ENCODE data around the gene S100PBP. TPM values are rescaled to one million over a fixed set of nuclear protein-coding genes. Genes with fewer than 3 reads are reported as not detected.

S100PBP gene
- total RNA-seq, 3 donors from 2014 or later, result 25.0 to 49.0 (median 29.5) TPM

- Histone ChIP-seq H3K4me3 (no peak overlapping the region), H3K4me1 (no peaks in the 10 kb centered on the region), H3K27ac (no peak overlapping the region), H3K36me3 (no peaks in the 10 kb centered on the region), H3K27me3 (no peaks in the 10 kb centered on the region), H3K9me3 (no peaks in the 10 kb centered on the region)
- intact Hi-C loops (cut with DNase I; ENCODE audit: low total_unique reads), result no loop called here
- TF ChIP-seq POLR2AphosphoS5 (IDR thresholded peaks at IDR 0.05), result no peak
- TF ChIP-seq, protein P1, sequence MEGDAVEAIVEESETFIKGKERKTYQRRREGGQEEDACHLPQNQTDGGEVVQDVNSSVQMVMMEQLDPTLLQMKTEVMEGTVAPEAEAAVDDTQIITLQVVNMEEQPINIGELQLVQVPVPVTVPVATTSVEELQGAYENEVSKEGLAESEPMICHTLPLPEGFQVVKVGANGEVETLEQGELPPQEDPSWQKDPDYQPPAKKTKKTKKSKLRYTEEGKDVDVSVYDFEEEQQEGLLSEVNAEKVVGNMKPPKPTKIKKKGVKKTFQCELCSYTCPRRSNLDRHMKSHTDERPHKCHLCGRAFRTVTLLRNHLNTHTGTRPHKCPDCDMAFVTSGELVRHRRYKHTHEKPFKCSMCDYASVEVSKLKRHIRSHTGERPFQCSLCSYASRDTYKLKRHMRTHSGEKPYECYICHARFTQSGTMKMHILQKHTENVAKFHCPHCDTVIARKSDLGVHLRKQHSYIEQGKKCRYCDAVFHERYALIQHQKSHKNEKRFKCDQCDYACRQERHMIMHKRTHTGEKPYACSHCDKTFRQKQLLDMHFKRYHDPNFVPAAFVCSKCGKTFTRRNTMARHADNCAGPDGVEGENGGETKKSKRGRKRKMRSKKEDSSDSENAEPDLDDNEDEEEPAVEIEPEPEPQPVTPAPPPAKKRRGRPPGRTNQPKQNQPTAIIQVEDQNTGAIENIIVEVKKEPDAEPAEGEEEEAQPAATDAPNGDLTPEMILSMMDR (IDR thresholded peaks at IDR 0.05), result no peak
- TF ChIP-seq POLR2A (IDR thresholded peaks at IDR 0.05), result no peak
- peak in 1 of 2 donors; percentile 52 for DNase-seq (ENCODE audit: low spot score in 2 of 2)
These were observed 60.0 kb downstream of the S100PBP start for GRCh38 chr1:32877211-32878110.

GRCh38 chr1:32878183-32878582 is 60.7 kb downstream of the S100PBP start:
- Histone ChIP-seq H3K4me1 (no peaks in the 10 kb centered on the region), H3K27me3 (no peaks in the 10 kb centered on the region), H3K4me3 (no peak overlapping the region), H3K9me3 (no peaks in the 10 kb centered on the region), H3K36me3 (no peaks in the 10 kb centered on the region), H3K27ac (no peak overlapping the region)
- DNase-seq (ENCODE audit: low spot score in 2 of 2), result peak in 1 of 2 donors; percentile 44
- TF ChIP-seq POLR2AphosphoS5 (IDR thresholded peaks at IDR 0.05) (no peak), POLR2A (IDR thresholded peaks at IDR 0.05) (no peak)
- TF ChIP-seq, protein P1 (IDR thresholded peaks at IDR 0.05), result no peak
- intact Hi-C loops (cut with DNase I; ENCODE audit: low total_unique reads), result no loop called here

GRCh38 chr1:32878637-32879041 is 61.2 kb downstream of the S100PBP start:
- no peak for DNase-seq (ENCODE audit: low spot score in 2 of 2)
- Histone ChIP-seq H3K27ac (no peak overlapping the region), H3K36me3 (no peaks in the 10 kb centered on the region), H3K27me3 (no peaks in the 10 kb centered on the region), H3K4me3 (no peak overlapping the region), H3K4me1 (no peaks in the 10 kb centered on the region), H3K9me3 (no peaks in the 10 kb centered on the region)
- TF ChIP-seq POLR2A (IDR thresholded peaks at IDR 0.05) (no peak), POLR2AphosphoS5 (IDR thresholded peaks at IDR 0.05) (no peak)
- TF ChIP-seq, protein P1 (IDR thresholded peaks at IDR 0.05), result no peak
- intact Hi-C loops (cut with DNase I; ENCODE audit: low total_unique reads), result no loop called here

GRCh38 chr1:32881291-32881690 is 63.8 kb downstream of the S100PBP start:
- H3K4me1 ChIP-seq, result peaks cover 0 to 3% of the 10 kb centered on the region in 2 donors

More at GRCh38 chr1:32881291-32881690, 63.8 kb downstream of the S100PBP start:
- H3K9me3 ChIP-seq, result no peaks in the 10 kb centered on the region
- no peak overlapping the region for H3K27ac ChIP-seq
- DNase-seq (ENCODE audit: low spot score in 2 of 2), result no peak
- H3K27me3 ChIP-seq, result peaks cover 6 to 15% of the 10 kb centered on the region in 2 donors
- intact Hi-C loops (cut with DNase I; ENCODE audit: low total_unique reads), result no loop called here
- no peaks in the 10 kb centered on the region for H3K36me3 ChIP-seq
- TF ChIP-seq POLR2AphosphoS5 (IDR thresholded peaks at IDR 0.05), result no peak
- no peak for TF ChIP-seq POLR2A (IDR thresholded peaks at IDR 0.05)
- TF ChIP-seq, protein P1 (IDR thresholded peaks at IDR 0.05), result no peak
- H3K4me3 ChIP-seq, result no peak overlapping the region

Data from breast epithelium (tissue), 4 donors.